ENCODE measurements around the gene RGS16.

The RGS16 gene

GRCh38 chr1:182561456-182561855 is 42.7 kb downstream of the RGS16 start:
- DNase-seq (ENCODE audit: low spot score) = no peak
- no peak for TF ChIP-seq CTCF (IDR thresholded peaks at IDR 0.05)
- no peak overlapping the region for H3K4me3 ChIP-seq
- no peak overlapping the region for H3K27ac ChIP-seq

DNA sequence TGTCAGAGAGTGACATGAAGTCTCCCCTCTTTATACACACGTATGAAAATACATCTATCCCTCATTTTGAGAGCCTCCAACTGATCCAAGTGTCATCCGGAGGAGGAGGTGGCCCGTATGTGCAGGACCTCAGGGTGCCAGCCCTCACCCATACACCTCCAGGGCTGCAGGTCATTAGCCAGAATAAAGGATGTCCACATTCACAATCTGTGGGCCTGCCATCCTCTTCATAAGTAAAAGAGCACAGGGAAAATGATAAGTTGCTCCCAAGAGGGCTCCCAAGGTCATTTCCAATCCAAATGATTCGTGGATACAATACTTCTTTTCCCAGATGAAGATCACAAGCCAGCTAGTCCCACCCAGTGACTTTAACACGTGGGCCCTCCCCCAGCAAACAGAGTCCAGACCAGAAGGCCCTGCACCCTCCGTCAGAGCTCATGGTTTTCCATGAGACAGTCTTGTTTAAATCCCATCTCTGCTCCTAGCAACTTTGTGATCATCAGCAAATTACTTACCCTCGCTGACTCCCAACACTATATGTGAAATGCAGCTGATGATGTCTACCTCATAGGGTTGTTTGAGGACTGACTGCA is 43.7 kb downstream of the RGS16 start:
- TF ChIP-seq CTCF (IDR thresholded peaks at IDR 0.05) = no peak
- Histone ChIP-seq H3K4me3 (no peak overlapping the region), H3K27ac (no peak overlapping the region)
- no peak for DNase-seq (ENCODE audit: low spot score)

DNA sequence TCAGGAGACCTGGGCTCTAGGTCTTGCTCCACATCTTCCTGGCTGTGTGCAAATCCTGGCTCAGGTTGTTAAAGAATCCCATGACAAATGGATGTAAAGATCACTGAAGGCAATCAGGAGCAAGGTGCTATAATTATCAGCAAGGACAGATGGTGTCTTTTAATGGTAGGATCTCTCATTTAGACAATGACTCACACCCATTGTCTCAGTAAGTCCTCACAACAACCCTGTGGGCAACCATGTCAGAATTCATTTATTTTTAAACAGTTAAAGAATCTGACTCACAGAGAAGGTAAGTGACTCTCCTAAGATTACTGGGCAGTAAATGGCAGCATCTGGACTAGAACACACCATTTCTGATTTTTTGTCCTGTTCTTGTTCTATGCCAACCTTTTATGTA is 47.9 kb downstream of the RGS16 start:
- H3K27ac ChIP-seq = no peak overlapping the region
- DNase-seq (ENCODE audit: low spot score) = no peak
- H3K4me3 ChIP-seq = no peak overlapping the region
- no peak for TF ChIP-seq CTCF (IDR thresholded peaks at IDR 0.05)

DNA sequence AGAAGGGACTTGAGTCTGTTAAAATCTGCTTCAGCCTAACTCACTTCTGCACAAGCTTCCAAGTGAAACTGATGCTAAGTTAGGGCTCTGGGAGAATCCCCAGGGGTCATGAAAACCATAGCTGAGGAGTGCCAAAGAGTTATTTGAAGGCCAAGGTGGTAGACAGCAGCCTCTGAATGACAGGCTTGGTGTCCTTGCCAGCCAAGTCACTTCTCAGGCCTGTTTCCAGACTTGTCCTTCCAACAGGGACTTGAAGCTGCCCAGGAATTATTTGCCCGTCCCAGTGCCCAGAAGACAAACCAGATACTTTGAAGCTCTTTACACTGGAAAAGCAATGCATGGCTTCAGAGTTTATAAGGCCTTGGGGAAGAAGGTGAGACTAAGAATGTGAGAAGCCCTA is 48.7 kb downstream of the RGS16 start:
- DNase-seq (ENCODE audit: low spot score) = no peak
- no peak for TF ChIP-seq CTCF (IDR thresholded peaks at IDR 0.05)
- no peak overlapping the region for H3K4me3 ChIP-seq
- H3K27ac ChIP-seq = no peak overlapping the region

DNA sequence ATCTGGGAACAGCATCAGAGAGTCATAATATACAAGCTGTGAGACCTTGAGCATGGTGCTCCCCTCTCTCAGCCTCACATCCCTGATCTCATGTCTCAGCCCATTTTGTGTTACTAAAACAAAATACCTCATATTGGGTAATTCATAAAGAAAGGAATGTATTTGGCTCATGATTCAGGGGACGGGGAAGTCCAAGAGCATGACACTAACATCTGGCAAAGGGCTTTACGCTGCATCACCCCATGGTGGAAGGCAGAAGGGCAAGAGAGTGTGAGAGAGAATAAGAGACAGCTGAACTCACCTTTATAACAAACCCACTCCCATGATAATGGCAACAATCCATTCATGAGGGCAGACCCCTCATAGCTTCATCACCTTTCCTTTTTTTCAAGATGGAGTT is 51.7 kb downstream of the RGS16 start:
- no peak for TF ChIP-seq CTCF (IDR thresholded peaks at IDR 0.05)
- Histone ChIP-seq H3K27ac (no peak overlapping the region), H3K4me3 (no peak overlapping the region)
- DNase-seq (ENCODE audit: low spot score) = no peak

DNA sequence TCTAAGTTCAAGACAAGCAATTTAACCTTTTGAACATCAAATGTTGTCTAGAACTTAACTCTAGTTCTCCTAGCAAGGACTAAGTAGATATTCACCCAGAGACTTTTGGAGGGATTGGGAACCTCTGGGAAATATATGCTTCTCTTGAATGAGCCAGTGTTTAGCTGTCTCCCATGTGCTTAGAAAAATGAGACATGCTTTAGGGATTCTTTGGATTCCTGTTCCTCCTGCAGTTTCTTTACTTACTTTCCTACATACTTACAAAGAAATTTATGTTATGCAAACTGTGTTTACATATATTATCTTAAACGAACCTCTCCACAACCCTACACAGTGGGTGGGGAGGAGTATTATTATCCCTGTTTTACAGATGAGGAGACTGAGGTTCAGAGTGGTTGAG is 54.4 kb downstream of the RGS16 start:
- no peak overlapping the region for H3K4me3 ChIP-seq
- DNase-seq (ENCODE audit: low spot score) = no peak
- TF ChIP-seq CTCF (IDR thresholded peaks at IDR 0.05) = no peak
- no peak overlapping the region for H3K27ac ChIP-seq

DNA sequence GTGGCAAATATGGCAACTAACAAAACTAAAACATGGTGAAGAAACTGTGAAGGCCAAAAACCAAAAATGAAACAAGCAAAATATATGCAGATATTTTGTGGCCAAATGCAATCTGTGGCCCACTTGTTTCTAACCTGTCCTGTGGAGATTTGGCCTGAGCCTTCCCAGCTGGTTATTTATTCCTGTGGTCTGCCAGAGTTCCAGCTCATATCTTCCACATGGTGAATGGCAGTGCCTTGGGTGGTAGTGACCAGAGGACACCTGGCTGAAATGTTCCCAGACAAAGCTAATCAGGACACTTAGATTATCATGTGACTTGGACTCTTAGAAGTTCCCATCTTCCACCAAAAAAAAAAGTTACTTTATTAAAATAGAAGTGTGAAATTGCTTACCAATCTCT is 54.8 kb downstream of the RGS16 start:
- DNase-seq (ENCODE audit: low spot score) = no peak
- H3K4me3 ChIP-seq = no peak overlapping the region
- no peak overlapping the region for H3K27ac ChIP-seq
- TF ChIP-seq CTCF (IDR thresholded peaks at IDR 0.05) = no peak
